Panc1 (cell line): ENCODE results near the gene PRKAG2.

Source experiments
- POLR2AphosphoS5 ChIP-seq: IDR thresholded peaks from 2 replicates; pipeline ENCODE4 v1.6.1; 2012; ENCODE audit warnings: mild to moderate bottlenecking, low read depth, low read length, moderate library complexity
- TCF7L2 ChIP-seq: IDR thresholded peaks from 2 replicates; pipeline ENCODE4 v1.6.1; 2011; ENCODE audit warnings: mild to moderate bottlenecking, low read depth, low read length, inconsistent platforms
- TF ChIP-seq, protein P1 (sequence below): fragments of 450-650 bp; IDR thresholded peaks from 2 replicates; pipeline ENCODE4 v1.5.1; 2017; ENCODE audit warnings: mild to moderate bottlenecking

- TF ChIP-seq POLR2AphosphoS5 (no peak), TCF7L2 (peak; percentile 59; the same call in 1 of the 2 replicates)
- TF ChIP-seq, protein P1, sequence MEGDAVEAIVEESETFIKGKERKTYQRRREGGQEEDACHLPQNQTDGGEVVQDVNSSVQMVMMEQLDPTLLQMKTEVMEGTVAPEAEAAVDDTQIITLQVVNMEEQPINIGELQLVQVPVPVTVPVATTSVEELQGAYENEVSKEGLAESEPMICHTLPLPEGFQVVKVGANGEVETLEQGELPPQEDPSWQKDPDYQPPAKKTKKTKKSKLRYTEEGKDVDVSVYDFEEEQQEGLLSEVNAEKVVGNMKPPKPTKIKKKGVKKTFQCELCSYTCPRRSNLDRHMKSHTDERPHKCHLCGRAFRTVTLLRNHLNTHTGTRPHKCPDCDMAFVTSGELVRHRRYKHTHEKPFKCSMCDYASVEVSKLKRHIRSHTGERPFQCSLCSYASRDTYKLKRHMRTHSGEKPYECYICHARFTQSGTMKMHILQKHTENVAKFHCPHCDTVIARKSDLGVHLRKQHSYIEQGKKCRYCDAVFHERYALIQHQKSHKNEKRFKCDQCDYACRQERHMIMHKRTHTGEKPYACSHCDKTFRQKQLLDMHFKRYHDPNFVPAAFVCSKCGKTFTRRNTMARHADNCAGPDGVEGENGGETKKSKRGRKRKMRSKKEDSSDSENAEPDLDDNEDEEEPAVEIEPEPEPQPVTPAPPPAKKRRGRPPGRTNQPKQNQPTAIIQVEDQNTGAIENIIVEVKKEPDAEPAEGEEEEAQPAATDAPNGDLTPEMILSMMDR = no peak
These were observed 338.9 kb downstream of the PRKAG2 start for GRCh38 chr7:151537818-151538561.
